HG03196 (cell line): ENCODE data around the gene KL.

Experiments used
- ATAC-seq: cut with Tn5 transposase; IDR thresholded peaks from one replicate; pipeline ENCODE4 v1.9.1; 2021; ENCODE audit not compliant: unreplicated experiment

Gene KL

DNA sequence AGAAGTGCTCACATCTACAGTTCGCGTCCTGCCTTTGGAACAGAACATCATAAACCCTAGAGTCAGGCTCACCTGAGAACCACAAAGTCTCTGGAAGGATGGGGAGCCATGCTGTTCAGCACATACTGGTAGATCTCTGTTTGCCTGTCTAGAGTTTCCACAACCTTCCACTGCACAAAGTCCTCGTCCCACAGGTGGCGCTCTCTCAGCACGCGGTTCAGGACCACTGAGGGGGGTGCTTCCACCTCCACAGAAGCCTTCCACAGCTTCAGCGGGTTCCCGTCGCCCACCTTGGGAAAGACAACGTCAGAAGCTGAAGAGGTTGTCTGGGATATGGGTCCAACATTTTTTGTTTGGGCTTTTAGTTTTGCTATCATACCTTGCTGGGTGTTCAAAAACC, 93.6 kb downstream of the KL start:
- no peak for ATAC-seq

DNA sequence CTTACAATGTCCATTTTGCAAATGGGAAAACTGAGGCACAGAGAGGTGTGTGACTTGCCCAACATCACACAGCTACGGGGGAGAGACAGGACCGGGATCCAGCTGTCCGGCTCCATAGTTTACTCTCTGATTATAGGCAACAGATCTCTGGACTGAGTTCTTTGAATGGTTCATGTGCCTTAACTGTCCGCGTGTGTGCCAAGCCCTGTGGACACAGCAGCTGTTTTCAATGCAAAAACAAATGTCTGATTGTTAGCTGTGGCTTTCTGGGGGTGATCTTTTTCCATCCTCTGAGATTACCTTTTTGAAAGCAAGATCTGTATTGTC, 94.1 kb downstream of the KL start:
- no peak for ATAC-seq

DNA sequence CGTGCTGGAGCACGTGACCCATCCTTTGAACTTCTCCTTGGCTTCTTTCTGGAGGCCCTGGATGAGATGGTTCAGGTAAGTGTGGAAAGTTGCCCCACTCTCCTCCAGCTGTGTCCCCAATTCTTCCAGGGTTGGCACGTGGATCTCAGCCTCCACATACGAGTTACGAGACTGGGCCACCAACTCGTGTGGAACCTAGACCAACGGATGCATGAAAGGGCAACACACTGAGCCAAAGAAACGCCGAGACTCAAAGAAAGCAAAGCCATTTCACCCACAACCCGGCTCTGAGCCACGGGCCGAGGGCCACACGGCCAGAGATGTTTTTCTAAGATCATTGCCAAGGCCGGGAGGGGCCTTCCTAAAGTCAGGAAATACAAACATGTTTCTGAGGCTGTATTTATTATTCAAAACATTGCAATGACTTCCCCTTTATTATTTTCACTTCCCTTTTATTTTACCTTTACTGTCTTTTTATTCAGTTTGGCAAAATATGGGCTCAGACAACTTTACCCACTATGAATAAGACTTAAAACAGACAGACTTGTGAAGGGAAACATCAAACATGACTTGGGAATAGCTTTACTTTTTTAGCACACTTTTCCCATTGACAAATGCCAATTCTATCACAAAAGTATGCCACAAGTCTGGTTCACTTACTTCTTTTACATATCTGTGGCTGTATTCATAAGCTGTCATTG, 94.6 kb downstream of the KL start:
- no peak for ATAC-seq

DNA sequence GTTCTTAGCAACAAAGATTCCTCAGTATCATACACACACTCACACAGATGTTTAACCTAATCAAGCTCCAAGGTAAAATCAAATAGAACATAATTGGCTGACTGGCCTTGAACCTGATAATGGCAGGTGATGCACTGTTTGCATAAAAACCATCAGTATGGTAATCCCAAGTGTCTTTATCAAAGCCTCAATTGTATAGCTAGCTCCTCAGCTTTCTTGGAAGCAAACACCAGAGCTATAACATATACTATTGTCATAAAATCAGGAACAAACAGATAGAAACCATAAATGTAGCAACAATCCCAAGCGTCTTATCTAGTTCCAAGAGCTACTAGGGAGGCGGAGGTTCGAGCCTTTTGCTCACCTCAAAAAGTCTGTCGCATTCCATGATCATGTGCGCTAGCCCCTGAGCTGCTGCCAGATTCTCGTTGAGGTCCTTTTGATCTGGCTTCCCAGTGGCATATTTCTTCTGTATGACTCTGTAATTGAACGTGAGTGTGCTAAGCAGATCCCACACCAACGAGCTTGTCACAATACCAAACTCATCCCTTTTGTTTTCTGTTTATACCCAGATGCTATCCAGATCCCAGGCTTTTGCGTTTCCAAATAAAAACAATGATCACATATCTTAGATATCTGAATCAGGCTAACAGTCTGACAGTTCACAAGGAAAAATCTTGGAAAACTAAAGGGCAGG, 95.3 kb downstream of the KL start:
- no peak for ATAC-seq

DNA sequence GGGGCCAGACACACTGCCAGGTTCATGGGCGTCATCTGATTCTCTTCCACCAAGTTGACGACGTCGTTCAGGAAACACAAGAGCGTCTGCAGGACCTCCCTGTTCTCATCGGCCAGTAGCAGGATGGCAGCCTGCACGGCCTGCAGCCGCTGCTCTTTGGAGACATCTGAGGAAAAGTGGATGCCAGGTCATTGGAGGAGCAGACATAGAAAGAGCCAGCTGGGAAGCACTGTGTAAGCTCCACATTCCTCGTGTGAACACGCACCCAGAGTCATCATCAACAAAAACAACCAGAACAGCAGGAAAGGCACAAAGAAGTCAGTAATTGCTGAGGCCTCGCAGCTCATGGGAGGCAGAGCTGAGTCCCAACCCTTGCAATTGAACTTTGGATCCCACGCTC, 96.5 kb downstream of the KL start:
- no peak for ATAC-seq

DNA sequence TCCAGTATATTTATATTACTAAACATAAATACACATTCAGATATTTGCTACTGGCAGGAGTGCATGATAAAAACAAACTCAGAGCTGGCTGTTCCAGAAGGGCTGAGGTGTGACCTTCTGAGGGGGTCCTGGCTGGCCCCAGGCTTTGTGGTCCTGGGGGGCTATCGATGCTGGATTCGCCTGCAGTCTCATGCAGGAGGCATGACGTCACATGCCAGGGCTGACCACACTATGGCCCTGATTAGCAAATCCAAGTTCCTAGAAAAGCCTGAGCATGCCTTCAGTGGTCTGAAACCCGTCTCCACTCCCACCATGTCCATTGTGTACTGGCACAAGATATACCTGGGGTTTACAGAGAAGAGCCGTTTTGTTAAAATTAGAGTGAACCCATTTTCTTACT, 97.9 kb downstream of the KL start:
- ATAC-seq: no peak

DNA sequence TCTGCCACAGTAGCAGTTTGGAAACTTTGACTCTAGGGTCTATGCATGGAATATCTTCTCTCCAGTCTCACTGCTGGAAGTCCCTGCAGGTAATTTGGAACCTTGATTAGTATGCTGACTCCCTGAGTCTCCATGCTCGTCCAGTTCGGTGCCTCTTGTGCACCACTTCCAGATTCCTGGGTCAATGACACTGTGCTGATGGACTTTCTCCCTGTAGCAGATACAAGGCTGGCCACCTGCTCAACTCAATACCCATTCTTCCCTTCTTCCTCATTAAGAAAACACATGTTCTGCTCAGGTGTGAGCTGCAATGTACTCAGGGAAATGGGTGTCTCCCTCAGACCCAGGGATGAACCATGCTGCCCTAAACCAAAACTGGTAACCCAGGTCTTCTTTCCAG, 99.1 kb downstream of the KL start:
- no peak for ATAC-seq
